ENCODE results near the gene VPS13A. TPM values are rescaled to one million over a fixed set of nuclear protein-coding genes. Genes with fewer than 3 reads are reported as not detected.
A peak's percentile ranks its signal among the peaks of the same experiment; 100 is the strongest.

The VPS13A gene
- total RNA-seq = 10.4 and 13.2 TPM in 2 replicates

DNA sequence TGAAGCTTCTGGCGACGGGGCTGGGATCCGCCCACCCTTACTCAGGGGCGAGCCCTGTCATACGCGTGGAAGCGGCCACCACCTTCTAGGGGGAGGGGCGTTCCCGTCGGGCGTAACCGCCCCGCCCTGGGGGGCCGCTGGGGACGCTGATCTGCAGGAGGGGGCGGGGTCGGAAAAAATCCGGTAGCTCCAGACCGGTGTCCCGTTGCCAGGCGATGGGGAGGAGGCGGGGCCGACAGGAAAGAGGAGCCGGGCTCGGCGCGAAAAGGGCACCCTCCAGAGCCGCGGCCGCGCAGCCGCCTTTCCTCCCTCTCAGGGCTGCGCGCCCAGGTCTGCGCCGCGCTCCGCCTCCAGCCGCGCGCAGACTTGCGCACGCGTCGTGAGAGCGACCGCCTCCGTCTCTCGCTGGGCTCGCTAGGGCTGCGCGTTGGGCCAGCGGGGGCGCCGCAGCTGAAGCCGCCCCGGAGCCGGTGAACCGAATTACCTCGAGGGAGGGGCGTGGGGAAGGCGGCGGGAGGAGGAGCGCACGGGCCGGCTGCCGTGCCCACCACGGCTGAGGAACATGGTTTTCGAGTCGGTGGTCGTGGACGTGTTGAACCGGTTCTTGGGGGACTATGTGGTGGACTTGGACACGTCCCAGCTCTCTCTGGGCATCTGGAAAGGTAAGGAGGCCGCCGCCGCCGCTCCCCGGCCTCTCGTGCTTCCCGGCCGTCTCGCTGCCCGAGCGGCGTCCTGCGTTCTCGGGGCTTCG, at the start of gene VPS13A:
VPS13A (plus strand) TSS at position 392 of the 751 bp plus-strand sequence; CDS start at position 563, 171 bp downstream.
- TF ChIP-seq, protein P1, sequence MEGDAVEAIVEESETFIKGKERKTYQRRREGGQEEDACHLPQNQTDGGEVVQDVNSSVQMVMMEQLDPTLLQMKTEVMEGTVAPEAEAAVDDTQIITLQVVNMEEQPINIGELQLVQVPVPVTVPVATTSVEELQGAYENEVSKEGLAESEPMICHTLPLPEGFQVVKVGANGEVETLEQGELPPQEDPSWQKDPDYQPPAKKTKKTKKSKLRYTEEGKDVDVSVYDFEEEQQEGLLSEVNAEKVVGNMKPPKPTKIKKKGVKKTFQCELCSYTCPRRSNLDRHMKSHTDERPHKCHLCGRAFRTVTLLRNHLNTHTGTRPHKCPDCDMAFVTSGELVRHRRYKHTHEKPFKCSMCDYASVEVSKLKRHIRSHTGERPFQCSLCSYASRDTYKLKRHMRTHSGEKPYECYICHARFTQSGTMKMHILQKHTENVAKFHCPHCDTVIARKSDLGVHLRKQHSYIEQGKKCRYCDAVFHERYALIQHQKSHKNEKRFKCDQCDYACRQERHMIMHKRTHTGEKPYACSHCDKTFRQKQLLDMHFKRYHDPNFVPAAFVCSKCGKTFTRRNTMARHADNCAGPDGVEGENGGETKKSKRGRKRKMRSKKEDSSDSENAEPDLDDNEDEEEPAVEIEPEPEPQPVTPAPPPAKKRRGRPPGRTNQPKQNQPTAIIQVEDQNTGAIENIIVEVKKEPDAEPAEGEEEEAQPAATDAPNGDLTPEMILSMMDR (conservative IDR thresholded peaks at IDR 0.05; ENCODE audit: low read depth, low read length) = no peak
- peak within 1 kb of the TSS; percentile 78 for H3K4me3 ChIP-seq (ENCODE audit: low read depth, low read length)
- DNase-seq (ENCODE audit: low read depth) = no peak

- TF ChIP-seq, protein P1 (conservative IDR thresholded peaks at IDR 0.05; ENCODE audit: low read depth, low read length) = no peak
- DNase-seq (ENCODE audit: low read depth) = no peak
These were observed 49.1 kb upstream of the VPS13A start for GRCh38 chr9:77128125-77128789.

GRCh38 chr9:77131399-77131798, 45.9 kb upstream of the VPS13A start:
- TF ChIP-seq, protein P1 (conservative IDR thresholded peaks at IDR 0.05; ENCODE audit: low read depth, low read length) = no peak
- H3K4me3 ChIP-seq (ENCODE audit: low read depth, low read length) = no peak overlapping the region
- DNase-seq (ENCODE audit: low read depth) = no peak

More at GRCh38 chr9:77128125-77128789, 49.1 kb upstream of the VPS13A start:
- no peak overlapping the region for H3K4me3 ChIP-seq (ENCODE audit: low read depth, low read length)

GRCh38 chr9:77133011-77133410, 44.3 kb upstream of the VPS13A start:
- DNase-seq (ENCODE audit: low read depth) = no peak
- no peak overlapping the region for H3K4me3 ChIP-seq (ENCODE audit: low read depth, low read length)
- TF ChIP-seq, protein P1 (conservative IDR thresholded peaks at IDR 0.05; ENCODE audit: low read depth, low read length) = no peak

DNA sequence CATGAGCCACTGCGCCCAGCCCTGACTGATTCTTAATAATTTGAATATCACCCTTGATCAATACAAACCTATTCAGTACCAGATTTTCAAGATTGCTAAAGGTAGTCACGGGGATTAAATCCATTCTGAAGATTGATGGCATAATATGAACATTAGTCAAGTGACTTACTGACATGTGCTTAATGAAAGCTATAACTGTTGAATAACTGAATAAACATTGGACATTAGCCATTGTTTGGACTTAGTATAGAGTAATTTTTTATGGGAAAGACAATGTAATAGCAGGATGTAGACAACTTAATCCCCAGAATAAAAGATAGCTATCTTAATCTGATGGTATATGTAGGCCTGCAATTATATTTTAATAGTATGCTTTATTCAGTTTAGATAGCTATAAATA, 35.0 kb upstream of the VPS13A start:
- no peak for DNase-seq (ENCODE audit: low read depth)
- no peak overlapping the region for H3K4me3 ChIP-seq (ENCODE audit: low read depth, low read length)
- TF ChIP-seq, protein P1 (conservative IDR thresholded peaks at IDR 0.05; ENCODE audit: low read depth, low read length) = no peak

DNA sequence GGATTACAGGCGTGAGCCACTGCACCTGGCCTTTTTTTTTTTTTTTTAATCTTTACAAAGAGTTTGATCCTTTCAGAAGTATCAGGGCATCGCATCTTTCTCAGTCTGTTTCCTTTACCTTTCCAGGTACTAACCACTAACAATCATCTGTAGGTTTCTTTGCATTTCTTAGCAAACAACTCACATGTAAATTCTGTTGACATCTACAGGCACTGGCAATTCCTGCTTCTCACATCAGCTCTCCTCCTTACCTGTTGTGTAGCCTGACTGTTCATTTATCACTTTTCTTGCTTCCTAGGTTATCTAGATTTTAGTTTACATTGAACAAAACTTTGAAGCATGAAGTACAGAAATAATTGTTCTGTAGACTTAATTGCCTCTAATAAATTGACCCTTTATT, 27.5 kb upstream of the VPS13A start:
- TF ChIP-seq, protein P1 (conservative IDR thresholded peaks at IDR 0.05; ENCODE audit: low read depth, low read length) = no peak
- no peak for DNase-seq (ENCODE audit: low read depth)
- H3K4me3 ChIP-seq (ENCODE audit: low read depth, low read length) = no peak overlapping the region
